ENCODE data around the gene GPR62. TPM values are rescaled to one million over a fixed set of nuclear protein-coding genes. Genes with fewer than 3 reads are reported as not detected.

The GPR62 gene
- total and polyA plus RNA-seq, 2 of the 8 experiments (the other 6 are each of a cell fraction or from before 2014, with no cell fraction given) = 0.22 to 0.29 TPM

DNA sequence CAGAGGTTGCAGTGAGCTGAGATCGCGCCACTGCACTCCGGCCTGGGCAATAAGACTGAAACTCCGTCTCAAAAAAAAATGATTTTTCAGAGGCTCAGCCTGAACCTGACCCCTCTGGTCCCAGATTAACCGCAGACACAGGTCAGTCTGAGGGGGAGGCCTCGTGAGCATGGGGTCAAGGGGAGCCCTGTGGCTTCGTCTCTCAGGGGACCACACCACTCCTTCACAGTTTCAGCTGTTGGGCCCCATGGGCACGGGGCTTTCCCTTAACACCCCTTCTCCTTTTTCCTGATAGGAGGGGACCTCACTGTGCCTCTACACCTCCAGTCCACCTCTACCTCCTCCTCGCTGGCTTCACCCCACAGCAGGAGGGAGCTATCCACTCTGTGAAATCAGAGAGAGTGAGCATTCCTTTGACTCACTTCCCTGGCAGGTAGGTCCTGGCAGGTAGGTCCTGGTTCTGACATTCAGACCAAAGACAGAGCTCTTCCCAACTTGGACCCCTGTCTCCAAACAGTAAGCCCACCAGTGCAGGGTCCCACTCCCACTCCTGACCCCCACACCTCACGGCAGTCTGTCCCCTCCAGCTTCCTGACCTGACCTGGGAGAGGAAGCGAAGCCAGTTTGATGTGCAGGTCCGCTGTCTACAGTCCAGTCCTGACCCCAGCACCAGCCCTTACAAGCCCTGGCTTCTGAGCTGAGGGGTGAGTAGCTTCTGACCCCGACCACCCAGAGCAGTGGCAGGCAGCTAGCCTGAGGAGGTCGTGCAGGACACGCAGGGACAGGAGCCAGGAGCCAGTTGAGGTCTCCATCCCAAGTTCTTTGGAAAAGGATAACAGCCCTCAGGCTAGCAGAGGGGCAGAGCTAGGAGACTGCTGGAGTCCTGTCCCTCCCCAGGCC lies 22.5 kb upstream of the GPR62 start:
- H4K20me1 ChIP-seq (replicated peaks in 1 of 2; ENCODE audit: control insufficient read depth in 1 of 2, insufficient read depth in 2 of 2, low read length in 2 of 2) = peaks cover 0 to 22% of the 10 kb centered on the region in 2 experiments
- H3K36me3 ChIP-seq (ENCODE audit: control insufficient read depth in 2 of 4, insufficient read depth in 4 of 4, low read length in 3 of 4) = peaks cover 22 to 43% (median 40%) of the 10 kb centered on the region in 4 experiments
- H3K23ac ChIP-seq (ENCODE audit: insufficient read length) = no peak overlapping the region
- DNase-seq (ENCODE audit: low read depth in 1 of 2, low spot score in 2 of 2) (peak in 1 of 2 experiments; percentile 37), FAIRE-seq (no peak)
- H2BK15ac ChIP-seq (ENCODE audit: low read length) = no peak overlapping the region
- H4K8ac ChIP-seq (ENCODE audit: extremely low read depth, insufficient read depth, low read length) = no peak overlapping the region
- no peak overlapping the region for H4K5ac ChIP-seq (ENCODE audit: insufficient read length, low read depth, low read length)
- no peaks in the 10 kb centered on the region for H3K79me2 ChIP-seq (ENCODE audit: control insufficient read depth in 1 of 2, insufficient read depth in 2 of 2, low read length in 2 of 2)
- no peak overlapping the region for H3K9ac ChIP-seq (replicated peaks in 1 of 4; ENCODE audit: extremely low read depth in 1 of 4, low read depth in 3 of 4, low read length in 3 of 4)
- H3K4me1 ChIP-seq (replicated peaks in 1 of 4; ENCODE audit: control insufficient read depth in 3 of 4, insufficient read depth in 4 of 4, low read length in 3 of 4) = no peaks in the 10 kb centered on the region
- no peak overlapping the region for H3K56ac ChIP-seq (replicated peaks; ENCODE audit: insufficient read length, low read depth, low read length)
- H2BK5ac ChIP-seq (ENCODE audit: low read depth, low read length) = no peak overlapping the region
- H2BK20ac ChIP-seq (ENCODE audit: low read length) = no peak overlapping the region
- no peak overlapping the region for H3K14ac ChIP-seq (ENCODE audit: insufficient read length)
- no peak overlapping the region for H3K27ac ChIP-seq (ENCODE audit: low read depth, low read length)
- WGBS, 2 experiments (ENCODE audit: extremely low coverage in 1 of 2, insufficient coverage in 1 of 2, insufficient read length in 1 of 2, insufficient replicate concordance in 2 of 2, low coverage in 1 of 2, low lambda C conversion rate in 2 of 2, missing lambda C conversion rate in 1 of 2) = 92% methylated on average over 15 of the region's 15 CpGs; no CpG with 5 or more reads in 1 of the 2 experiments
- POLR2A ChIA-PET (ENCODE audit: partially characterized antibody) = interaction anchor here (0.6 to 1.6 kb wide), 8 partner anchors 9 to 1343 kb away, joined by 3 to 9 read pairs (median 3); partner anchors contain the start of genes PARP3 and RRP9
- H4K91ac ChIP-seq (replicated peaks; ENCODE audit: insufficient read length, low read length) = no peak overlapping the region
- no peaks in the 10 kb centered on the region for H3K79me1 ChIP-seq (ENCODE audit: low read depth, low read length)
- H2BK12ac ChIP-seq (ENCODE audit: low read depth, low read length) = no peak overlapping the region
- no peak overlapping the region for H3K18ac ChIP-seq (ENCODE audit: extremely low read depth, low read length)
- CTCF ChIA-PET (ENCODE audit: partially characterized antibody) = interaction anchor here (1.0 to 1.7 kb wide), 10 partner anchors 8 to 230 kb away, joined by 3 to 8 read pairs (median 3); partner anchors contain the start of gene RRP9
- no peak overlapping the region for H3K4ac ChIP-seq (replicated peaks; ENCODE audit: insufficient read length, low read depth, low read length)
- no peaks in the 10 kb centered on the region for H3K23me2 ChIP-seq (ENCODE audit: low read depth, low read length)
- H3K4me2 ChIP-seq (ENCODE audit: insufficient read depth in 1 of 2, low read depth in 2 of 2, low read length in 2 of 2) = no peak overlapping the region
- no peaks in the 10 kb centered on the region for H3K27me3 ChIP-seq (replicated peaks in 1 of 4; ENCODE audit: control insufficient read depth in 3 of 4, extremely low read depth in 1 of 4, insufficient read depth in 3 of 4, low read length in 3 of 4)
- no peak overlapping the region for H2AFZ ChIP-seq (ENCODE audit: low read length)
- H2AK5ac ChIP-seq (ENCODE audit: low read depth, low read length) = no peak overlapping the region
- no peak overlapping the region for H3K4me3 ChIP-seq (ENCODE audit: extremely low read depth in 1 of 4, insufficient read depth in 2 of 4, low read depth in 3 of 4, low read length in 4 of 4)
- no peaks in the 10 kb centered on the region for H3K9me3 ChIP-seq (ENCODE audit: insufficient read depth in 2 of 2, low read depth in 1 of 2, low read length in 1 of 2)
- TF ChIP-seq, protein P1, sequence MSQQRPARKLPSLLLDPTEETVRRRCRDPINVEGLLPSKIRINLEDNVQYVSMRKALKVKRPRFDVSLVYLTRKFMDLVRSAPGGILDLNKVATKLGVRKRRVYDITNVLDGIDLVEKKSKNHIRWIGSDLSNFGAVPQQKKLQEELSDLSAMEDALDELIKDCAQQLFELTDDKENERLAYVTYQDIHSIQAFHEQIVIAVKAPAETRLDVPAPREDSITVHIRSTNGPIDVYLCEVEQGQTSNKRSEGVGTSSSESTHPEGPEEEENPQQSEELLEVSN (IDR thresholded peaks at IDR 0.05) = no peak
- TF ChIP-seq ASH2L (IDR thresholded peaks at IDR 0.05; ENCODE audit: low read length) (no peak), YY1 (IDR thresholded peaks at IDR 0.05; ENCODE audit: low read depth, low read length) (no peak)
- no peak overlapping the region for H2BK120ac ChIP-seq (replicated peaks; ENCODE audit: low read depth, low read length)

Data from H1 (cell line).